GM23338 (cell line): Measurements from ENCODE around the gene CACNA2D1. TPM values are rescaled to one million over a fixed set of nuclear protein-coding genes. Genes with fewer than 3 reads are reported as not detected.

Experiments
- ATAC-seq: fragments of 200-7000 bp; cut with Tn5 transposase; 3 replicates; pipeline ENCODE4 v1.9.1; 2020
- DNase-seq: peaks from one replicate; pipeline ENCODE4 v3.0.0-alpha.2; 2015; ENCODE audit warnings: low spot score
- H2AFZ ChIP-seq: fragments of 200-600 bp; sonication (generic); 2 replicates; pipeline ENCODE4 v1.8.0; 2016; ENCODE audit warnings: antibody characterized with exemption, mild to moderate bottlenecking, moderate library complexity
- H3F3A ChIP-seq: fragments of 200-600 bp; sonication (generic); replicated peaks from 2 replicates; pipeline ENCODE4 v1.8.0; 2017; ENCODE audit warnings: antibody characterized with exemption, mixed run types, low read depth
- H3K27ac ChIP-seq: fragments of 200-600 bp; sonication (generic); 2 replicates; pipeline ENCODE4 v1.6.1; 2016; ENCODE audit warnings: low read depth
- H3K27me3 ChIP-seq: fragments of 200-600 bp; sonication (generic); 2 replicates; pipeline ENCODE4 v1.8.0; 2016; ENCODE audit warnings: mild to moderate bottlenecking, mixed run types, moderate library complexity; ENCODE audit not compliant: insufficient read depth
- H3K36me3 ChIP-seq: fragments of 200-600 bp; sonication (generic); 2 replicates; pipeline ENCODE4 v1.8.0; 2016; ENCODE audit warnings: mild to moderate bottlenecking; ENCODE audit not compliant: insufficient read depth
- H3K4me1 ChIP-seq: fragments of 200-600 bp; sonication (generic); 2 replicates; pipeline ENCODE4 v1.8.0; 2016; ENCODE audit warnings: mild to moderate bottlenecking, moderate library complexity; ENCODE audit not compliant: insufficient read depth
- H3K4me2 ChIP-seq: fragments of 200-600 bp; sonication (generic); 2 replicates; pipeline ENCODE4 v1.7.1; 2017; ENCODE audit warnings: mixed run types
- H3K4me3 ChIP-seq: fragments of 200-600 bp; sonication (generic); 2 replicates; pipeline ENCODE4 v1.6.1; 2016; ENCODE audit warnings: mixed run types
- H3K79me2 ChIP-seq: fragments of 200-600 bp; sonication (generic); replicated peaks from 2 replicates; pipeline ENCODE4 v1.8.0; 2017; ENCODE audit warnings: mild to moderate bottlenecking; ENCODE audit not compliant: insufficient read depth
- H3K9me2 ChIP-seq: fragments of 200-600 bp; sonication (generic); 2 replicates; pipeline ENCODE4 v1.8.0; 2017; ENCODE audit not compliant: insufficient read depth
- H4K20me1 ChIP-seq: fragments of 200-600 bp; sonication (generic); replicated peaks from 2 replicates; pipeline ENCODE4 v1.8.0; 2017; ENCODE audit warnings: mild to moderate bottlenecking; ENCODE audit not compliant: insufficient read depth
- H3K27ac Mint-ChIP-seq: 2 replicates; pipeline ENCODE4 v1.8.0; 2020; ENCODE audit warnings: inconsistent platforms, mild to moderate bottlenecking, moderate library complexity, mixed read lengths
- H3K27me3 Mint-ChIP-seq: 3 replicates; pipeline ENCODE4 v1.8.0; 2022; ENCODE audit warnings: low read depth, mild to moderate bottlenecking, moderate library complexity, mixed read lengths, inconsistent platforms; ENCODE audit not compliant: insufficient read depth, poor library complexity
- H3K36me3 Mint-ChIP-seq: 3 replicates; pipeline ENCODE4 v1.8.0; 2021; ENCODE audit warnings: low read depth, mild to moderate bottlenecking, inconsistent platforms, moderate library complexity, mixed read lengths
- H3K4me1 Mint-ChIP-seq: 3 replicates; pipeline ENCODE4 v1.8.0; 2020; ENCODE audit warnings: mild to moderate bottlenecking, inconsistent platforms, mixed read lengths
- H3K4me3 Mint-ChIP-seq: 3 replicates; pipeline ENCODE4 v1.8.0; 2021; ENCODE audit warnings: moderate library complexity, mild to moderate bottlenecking, inconsistent platforms, mixed read lengths
- H3K9me3 Mint-ChIP-seq: 3 replicates; pipeline ENCODE4 v1.8.0; 2020; ENCODE audit warnings: moderate library complexity, mild to moderate bottlenecking, inconsistent platforms, mixed read lengths
- CREB1 ChIP-seq: fragments of 250-450 bp; sonication (Bioruptor Pico); IDR thresholded peaks from 2 replicates; pipeline ENCODE4 v1.5.0; 2020; ENCODE audit warnings: low read depth, mild to moderate bottlenecking, moderate library complexity
- CTCF ChIP-seq, 2 experiments: fragments of 200-600 bp in 1 of 2; sonication (generic) in 1 of 2; conservative IDR thresholded peaks; 2 replicates each; pipeline versions ENCODE4 v1.5.1 to v1.6.1; 2016 to 2017; ENCODE audit warnings: antibody characterized with exemption in 2 of 2, low read depth in 2 of 2, mild to moderate bottlenecking in 2 of 2, moderate library complexity in 1 of 2
- ETS1 ChIP-seq: IDR thresholded peaks from 2 replicates; pipeline ENCODE4 v1.6.1; 2016; ENCODE audit warnings: antibody characterized with exemption
- EZH2 ChIP-seq: fragments of 200-600 bp; sonication (generic); IDR thresholded peaks from one replicate; pipeline ENCODE4 v1.8.0; 2017; ENCODE audit warnings: antibody characterized with exemption, mild to moderate bottlenecking, low read depth; ENCODE audit not compliant: unreplicated experiment
- EZH2phosphoT487 ChIP-seq: fragments of 200-600 bp; sonication (generic); IDR thresholded peaks from one replicate; pipeline ENCODE4 v1.8.1; 2018; ENCODE audit warnings: antibody characterized with exemption; ENCODE audit not compliant: unreplicated experiment
- JUNB ChIP-seq: IDR thresholded peaks from one replicate; pipeline ENCODE4 v1.6.1; 2016; ENCODE audit warnings: antibody characterized with exemption; ENCODE audit not compliant: unreplicated experiment
- NANOG ChIP-seq: IDR thresholded peaks from 2 replicates; pipeline ENCODE4 v1.6.1; 2016; ENCODE audit warnings: antibody characterized with exemption, borderline replicate concordance
- POLR2AphosphoS5 ChIP-seq: IDR thresholded peaks from 2 replicates; pipeline ENCODE4 v1.6.1; 2016; ENCODE audit warnings: antibody characterized with exemption, low read depth
- STAT1 ChIP-seq: IDR thresholded peaks from one replicate; pipeline ENCODE4 v1.6.1; 2016; ENCODE audit warnings: antibody characterized with exemption; ENCODE audit not compliant: unreplicated experiment
- ZNF114 ChIP-seq: fragments of 250-450 bp; sonication (Bioruptor Pico); IDR thresholded peaks from 2 replicates; pipeline ENCODE4 v1.5.0; 2020; ENCODE audit warnings: mild to moderate bottlenecking, moderate library complexity
- ZNF331 ChIP-seq: fragments of 250-450 bp; sonication (Bioruptor Pico); IDR thresholded peaks from 2 replicates; pipeline ENCODE4 v1.5.0; 2020; ENCODE audit warnings: low read depth, mild to moderate bottlenecking, moderate library complexity
- polyA plus RNA-seq: library from polyadenylated mRNA; unstranded; fragments of >200 nt; fragmentation: Nextera tagmentation; extraction: Ambion mirVana; gene quantifications from 2 replicates; pipeline ENCODE4 v1.2.1, GENCODE V29; 2016
- total RNA-seq: library from RNA; depleted of rRNA; stranded (reverse); fragments of >200 nt; shearing (Covaris generic); gene quantifications from 2 replicates; pipeline ENCODE4 v1.2.3, GENCODE V29; 2014

Gene CACNA2D1
- total and polyA plus RNA-seq, 2 experiments from 2014 or later = 7.0 to 20.4 TPM

- Histone ChIP-seq H3K4me2 (no peak overlapping the region), H3K4me1 (no peaks in the 10 kb centered on the region; the same call in 1 of the 2 replicates)
- no peaks in the 10 kb centered on the region for H3K36me3 Mint-ChIP-seq
Measured at GRCh38 chr7:82021036-82021435, 422.5 kb downstream of the CACNA2D1 start.

GRCh38 chr7:82019551-82020475, 423.8 kb downstream of the CACNA2D1 start:
- Histone ChIP-seq H3K9me2 (no peaks in the 10 kb centered on the region), H3F3A (no peaks in the 10 kb centered on the region), H2AFZ (no peak overlapping the region), H3K27me3 (no peaks in the 10 kb centered on the region), H3K79me2 (no peaks in the 10 kb centered on the region), H3K4me3 (no peak overlapping the region), H3K4me2 (no peak overlapping the region), H3K27ac (no peak overlapping the region), H3K4me1 (no peaks in the 10 kb centered on the region), H4K20me1 (no peaks in the 10 kb centered on the region), H3K36me3 (no peaks in the 10 kb centered on the region)
- H3K4me3 Mint-ChIP-seq = no peak overlapping the region
- no peak for TF ChIP-seq CREB1 (CRISPR knock-in tag)
- TF ChIP-seq EZH2phosphoT487 = no peak
- TF ChIP-seq ZNF114 (CRISPR knock-in tag) = no peak
- TF ChIP-seq ETS1 = no peak
- no peak for TF ChIP-seq EZH2
- TF ChIP-seq STAT1 = no peak
- TF ChIP-seq JUNB = no peak
- no peak for TF ChIP-seq CTCF (conservative IDR thresholded peaks at IDR 0.05; ENCODE audit: low read depth in 2 of 2)
- no peak for TF ChIP-seq POLR2AphosphoS5
- TF ChIP-seq ZNF331 (CRISPR knock-in tag) = no peak
- TF ChIP-seq NANOG = no peak
- no peak for ATAC-seq
- no peak overlapping the region for H3K27ac Mint-ChIP-seq
- H3K9me3 Mint-ChIP-seq = no peaks in the 10 kb centered on the region
- no peak for DNase-seq
- H3K27me3 Mint-ChIP-seq = no peaks in the 10 kb centered on the region
- peaks cover 13% of the 10 kb centered on the region; the same call in 2 of the 3 replicates for H3K4me1 Mint-ChIP-seq
- no peaks in the 10 kb centered on the region for H3K36me3 Mint-ChIP-seq

More at GRCh38 chr7:82021036-82021435, 422.5 kb downstream of the CACNA2D1 start:
- no peak for ATAC-seq
- Histone ChIP-seq H3K9me2 (no peaks in the 10 kb centered on the region), H3K4me3 (no peak overlapping the region), H4K20me1 (no peaks in the 10 kb centered on the region), H3K36me3 (no peaks in the 10 kb centered on the region), H3K27me3 (no peaks in the 10 kb centered on the region), H3K27ac (no peak overlapping the region), H3K79me2 (no peaks in the 10 kb centered on the region), H2AFZ (no peak overlapping the region), H3F3A (no peaks in the 10 kb centered on the region)
- no peak for DNase-seq
- Mint-ChIP-seq H3K27ac (no peak overlapping the region), H3K4me3 (no peak overlapping the region), H3K4me1 (peaks cover 14% of the 10 kb centered on the region; the same call in 2 of the 3 replicates), H3K27me3 (no peaks in the 10 kb centered on the region), H3K9me3 (no peaks in the 10 kb centered on the region)
- no peak for TF ChIP-seq CTCF (conservative IDR thresholded peaks at IDR 0.05; ENCODE audit: low read depth in 2 of 2)
